H9 (cell line): ENCODE results near the gene EDA2R. TPM values are rescaled to one million over a fixed set of nuclear protein-coding genes. Genes with fewer than 3 reads are reported as not detected.

Experiments used
- DNase-seq: peaks from one replicate; pipeline ENCODE4 v3.0.0-alpha.2; 2017
- H2AFZ ChIP-seq: one replicate; pipeline ENCODE4 v1.6.1; 2013; ENCODE audit warnings: mild to moderate bottlenecking, low read length, control low read depth, moderate library complexity
- H2AK5ac ChIP-seq: 2 replicates; pipeline ENCODE4 v1.6.1; 2013; ENCODE audit warnings: low read length, control low read depth, mixed read lengths; ENCODE audit not compliant: insufficient read length
- H2BK120ac ChIP-seq: one replicate; pipeline ENCODE4 v1.6.1; 2013; ENCODE audit warnings: low read depth, mild to moderate bottlenecking, low read length, control low read depth, inconsistent platforms; ENCODE audit not compliant: poor library complexity, severe bottlenecking
- H2BK12ac ChIP-seq: 2 replicates; pipeline ENCODE4 v1.6.1; 2013; ENCODE audit warnings: low read length, control low read depth, mixed read lengths, low read depth; ENCODE audit not compliant: insufficient read length
- H2BK15ac ChIP-seq: 2 replicates; pipeline ENCODE4 v1.6.1; 2013; ENCODE audit warnings: low read depth, low read length, control low read depth
- H2BK20ac ChIP-seq: one replicate; pipeline ENCODE4 v1.6.1; 2013; ENCODE audit warnings: low read depth, mild to moderate bottlenecking, low read length, control low read depth, inconsistent platforms; ENCODE audit not compliant: poor library complexity, severe bottlenecking
- H2BK5ac ChIP-seq: 2 replicates; pipeline ENCODE4 v1.6.1; 2013; ENCODE audit warnings: low read length, control low read depth, mixed read lengths; ENCODE audit not compliant: insufficient read length
- H3K14ac ChIP-seq: 2 replicates; pipeline ENCODE4 v1.6.1; 2013; ENCODE audit warnings: low read length, control low read depth; ENCODE audit not compliant: insufficient read depth
- H3K18ac ChIP-seq: 2 replicates; pipeline ENCODE4 v1.6.1; 2013; ENCODE audit warnings: low read depth, mild to moderate bottlenecking, mixed read lengths, low read length, control low read depth; ENCODE audit not compliant: insufficient read length
- H3K23ac ChIP-seq: 2 replicates; pipeline ENCODE4 v1.6.1; 2013; ENCODE audit warnings: low read length, control low read depth, mixed read lengths, low read depth; ENCODE audit not compliant: insufficient read length
- H3K23me2 ChIP-seq: 2 replicates; pipeline ENCODE4 v1.6.1; 2013; ENCODE audit warnings: low read depth, mild to moderate bottlenecking, mixed read lengths, low read length, control low read depth; ENCODE audit not compliant: insufficient read length, poor library complexity, severe bottlenecking
- H3K27ac ChIP-seq: 2 replicates; pipeline ENCODE4 v1.5.1; 2013; ENCODE audit warnings: low read length, control low read depth, mixed read lengths, low read depth; ENCODE audit not compliant: insufficient read length
- H3K27me3 ChIP-seq: 2 replicates; pipeline ENCODE4 v1.6.1; 2013; ENCODE audit warnings: low read length, control low read depth, inconsistent platforms; ENCODE audit not compliant: insufficient read depth
- H3K4ac ChIP-seq: 2 replicates; pipeline ENCODE4 v1.6.1; 2013; ENCODE audit warnings: low read depth, mild to moderate bottlenecking, control low read depth, inconsistent platforms, low read length, moderate library complexity
- H3K4me1 ChIP-seq: 2 replicates; pipeline ENCODE4 v1.6.1; 2013; ENCODE audit warnings: low read length, control low read depth, inconsistent platforms; ENCODE audit not compliant: insufficient read depth
- H3K4me2 ChIP-seq: 2 replicates; pipeline ENCODE4 v1.6.1; 2013; ENCODE audit warnings: low read length, control low read depth, mixed read lengths; ENCODE audit not compliant: insufficient read length, insufficient read depth
- H3K56ac ChIP-seq: 2 replicates; pipeline ENCODE4 v1.6.1; 2013; ENCODE audit warnings: low read depth, mild to moderate bottlenecking, mixed read lengths, low read length, control low read depth; ENCODE audit not compliant: insufficient read length
- H3K79me1 ChIP-seq: 2 replicates; pipeline ENCODE4 v1.6.1; 2013; ENCODE audit warnings: low read depth, mild to moderate bottlenecking, moderate library complexity, low read length, control low read depth, inconsistent platforms; ENCODE audit not compliant: insufficient read depth, poor library complexity, severe bottlenecking
- H3K79me2 ChIP-seq: 2 replicates; pipeline ENCODE4 v1.6.1; 2013; ENCODE audit warnings: low read length, control low read depth, inconsistent platforms; ENCODE audit not compliant: insufficient read depth
- H3K9ac ChIP-seq: 2 replicates; pipeline ENCODE4 v1.6.1; 2013; ENCODE audit warnings: low read length, control low read depth, mixed read lengths; ENCODE audit not compliant: insufficient read length; ENCODE audit errors: extremely low read depth
- H3K9me3 ChIP-seq: one replicate; pipeline ENCODE4 v1.6.1; 2013; ENCODE audit warnings: low read depth, low read length, inconsistent platforms; ENCODE audit not compliant: control insufficient read depth
- H3T11ph ChIP-seq: one replicate; pipeline ENCODE4 v1.6.1; 2013; ENCODE audit warnings: mild to moderate bottlenecking, low read length, control low read depth, inconsistent platforms
- H4K20me1 ChIP-seq: one replicate; pipeline ENCODE4 v1.6.1; 2013; ENCODE audit not compliant: control insufficient read depth, insufficient read length, insufficient read depth
- H4K5ac ChIP-seq: 2 replicates; pipeline ENCODE4 v1.6.1; 2013; ENCODE audit warnings: low read depth, mild to moderate bottlenecking, mixed read lengths, low read length, control low read depth; ENCODE audit not compliant: insufficient read length
- H4K8ac ChIP-seq: replicated peaks from 2 replicates; pipeline ENCODE4 v1.6.1; 2013; ENCODE audit warnings: low read length, control low read depth, mixed read lengths, low read depth; ENCODE audit not compliant: insufficient read length
- H4K91ac ChIP-seq: 2 replicates; pipeline ENCODE4 v1.6.1; 2013; ENCODE audit warnings: low read depth, mild to moderate bottlenecking, moderate library complexity, mixed read lengths, low read length, control low read depth; ENCODE audit not compliant: insufficient read length
- H3K27ac Mint-ChIP-seq, 3 experiments: 2 replicates in 2 of 3; 3 replicates in 1 of 3; pipeline ENCODE4 v1.8.0; 2020 to 2021; ENCODE audit warnings: mixed read lengths in 3 of 3, mild to moderate bottlenecking in 1 of 3, moderate library complexity in 1 of 3
- H3K27me3 Mint-ChIP-seq: 2 replicates; pipeline ENCODE4 v1.8.0; 2021; ENCODE audit warnings: low read depth, mild to moderate bottlenecking, moderate library complexity, mixed read lengths
- H3K36me3 Mint-ChIP-seq, 3 experiments: 2 replicates in 2 of 3; 3 replicates in 1 of 3; pipeline ENCODE4 v1.8.0; 2020 to 2021; ENCODE audit warnings: low read depth in 3 of 3, mixed read lengths in 3 of 3; ENCODE audit not compliant: insufficient read depth in 1 of 3
- H3K4me1 Mint-ChIP-seq, 2 experiments: 2 replicates each; pipeline ENCODE4 v1.8.0; 2020; ENCODE audit warnings: mixed read lengths in 2 of 2
- H3K4me3 Mint-ChIP-seq, 2 experiments: 2 replicates in 1 of 2; 3 replicates in 1 of 2; pipeline ENCODE4 v1.8.0; 2020 to 2021; ENCODE audit warnings: mild to moderate bottlenecking in 2 of 2, mixed read lengths in 2 of 2, moderate library complexity in 1 of 2
- H3K9me3 Mint-ChIP-seq, 2 experiments: 2 replicates in 1 of 2; 3 replicates in 1 of 2; pipeline ENCODE4 v1.8.0; 2020; ENCODE audit warnings: mild to moderate bottlenecking in 2 of 2, mixed read lengths in 2 of 2, moderate library complexity in 1 of 2
- total RNA-seq: library from RNA; stranded (reverse); gene quantifications from 2 replicates; pipeline ENCODE4 v1.2.1, GENCODE V29; 2021
- TF ChIP-seq, protein P1 (sequence below): fragments of 200-600 bp; sonication (generic); conservative IDR thresholded peaks from 3 replicates; pipeline ENCODE4 v1.8.0; 2021; ENCODE audit warnings: antibody characterized with exemption, mild to moderate bottlenecking

Gene EDA2R
- total RNA-seq, 1 experiment from 2014 or later = 6.6 TPM

DNA sequence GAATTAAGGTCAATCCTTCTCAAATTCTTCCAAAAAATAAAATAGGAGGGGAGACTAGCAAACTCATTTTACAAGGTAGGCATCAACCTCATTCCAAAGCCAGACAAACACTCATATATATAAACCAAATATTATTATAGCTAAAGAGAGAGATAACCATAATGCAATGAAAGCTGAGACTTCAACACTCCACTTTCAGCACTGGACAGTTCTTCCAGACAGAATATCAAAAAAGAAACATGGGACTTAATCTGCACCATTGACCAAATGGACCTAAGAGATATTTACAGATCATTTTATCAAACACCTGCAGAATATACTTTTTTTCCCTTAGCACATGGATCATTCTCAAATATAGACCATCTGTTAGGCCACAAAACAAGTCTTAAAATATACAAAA is 15.5 kb upstream of the EDA2R start:
- H2BK20ac ChIP-seq = no peak overlapping the region
- H3K4me1 ChIP-seq = no peaks in the 10 kb centered on the region
- no peak overlapping the region for H3K4me3 Mint-ChIP-seq
- DNase-seq = no peak
- no peak overlapping the region for H3K4ac ChIP-seq
- no peak overlapping the region for H3K18ac ChIP-seq
- H3K27ac Mint-ChIP-seq = no peak overlapping the region
- H2BK15ac ChIP-seq = no peak overlapping the region
- no peak overlapping the region for H2AK5ac ChIP-seq
- peaks cover 3% of the 10 kb centered on the region for H3K23me2 ChIP-seq
- no peak overlapping the region for H3K23ac ChIP-seq
- H4K8ac ChIP-seq = no peak overlapping the region
- no peaks in the 10 kb centered on the region for H3K79me2 ChIP-seq
- H3K36me3 Mint-ChIP-seq = peaks cover 0 to 7% (median 0%) of the 10 kb centered on the region in 3 experiments; a peak in 4 of 7 replicates
- H3K27me3 Mint-ChIP-seq = peaks cover 1% of the 10 kb centered on the region
- no peak overlapping the region for H4K5ac ChIP-seq
- no peak overlapping the region for H3K27ac ChIP-seq
- H3T11ph ChIP-seq = no peak overlapping the region
- no peak overlapping the region for H2BK5ac ChIP-seq
- no peaks in the 10 kb centered on the region for H3K79me1 ChIP-seq
- H4K91ac ChIP-seq = no peak overlapping the region
- H3K4me1 Mint-ChIP-seq = no peaks in the 10 kb centered on the region
- no peak overlapping the region for H2AFZ ChIP-seq
- H3K56ac ChIP-seq = no peak overlapping the region
- H3K27me3 ChIP-seq = no peaks in the 10 kb centered on the region
- H3K14ac ChIP-seq = no peak overlapping the region
- peaks cover 17% of the 10 kb centered on the region for H3K9me3 ChIP-seq
- no peak overlapping the region for H2BK120ac ChIP-seq
- H2BK12ac ChIP-seq = no peak overlapping the region
- H3K9ac ChIP-seq = no peak overlapping the region
- peaks cover 87 to 95% of the 10 kb centered on the region in 2 experiments for H3K9me3 Mint-ChIP-seq
- no peak overlapping the region for H3K4me2 ChIP-seq
- TF ChIP-seq, protein P1, sequence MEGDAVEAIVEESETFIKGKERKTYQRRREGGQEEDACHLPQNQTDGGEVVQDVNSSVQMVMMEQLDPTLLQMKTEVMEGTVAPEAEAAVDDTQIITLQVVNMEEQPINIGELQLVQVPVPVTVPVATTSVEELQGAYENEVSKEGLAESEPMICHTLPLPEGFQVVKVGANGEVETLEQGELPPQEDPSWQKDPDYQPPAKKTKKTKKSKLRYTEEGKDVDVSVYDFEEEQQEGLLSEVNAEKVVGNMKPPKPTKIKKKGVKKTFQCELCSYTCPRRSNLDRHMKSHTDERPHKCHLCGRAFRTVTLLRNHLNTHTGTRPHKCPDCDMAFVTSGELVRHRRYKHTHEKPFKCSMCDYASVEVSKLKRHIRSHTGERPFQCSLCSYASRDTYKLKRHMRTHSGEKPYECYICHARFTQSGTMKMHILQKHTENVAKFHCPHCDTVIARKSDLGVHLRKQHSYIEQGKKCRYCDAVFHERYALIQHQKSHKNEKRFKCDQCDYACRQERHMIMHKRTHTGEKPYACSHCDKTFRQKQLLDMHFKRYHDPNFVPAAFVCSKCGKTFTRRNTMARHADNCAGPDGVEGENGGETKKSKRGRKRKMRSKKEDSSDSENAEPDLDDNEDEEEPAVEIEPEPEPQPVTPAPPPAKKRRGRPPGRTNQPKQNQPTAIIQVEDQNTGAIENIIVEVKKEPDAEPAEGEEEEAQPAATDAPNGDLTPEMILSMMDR = no peak
- no peaks in the 10 kb centered on the region for H4K20me1 ChIP-seq
